IPS-18a (cell line): ENCODE data around the gene E4F1.

Experiments used
- H3K27ac ChIP-seq: one replicate; pipeline ENCODE4 v1.5.1; 2013; ENCODE audit warnings: low read length
- H3K27me3 ChIP-seq: one replicate; pipeline ENCODE4 v1.6.1; 2013; ENCODE audit warnings: mild to moderate bottlenecking, low read length; ENCODE audit not compliant: control insufficient read depth, insufficient read depth
- H3K36me3 ChIP-seq: one replicate; pipeline ENCODE4 v1.6.1; 2013; ENCODE audit warnings: low read depth, low read length; ENCODE audit not compliant: control insufficient read depth
- H3K4me1 ChIP-seq: one replicate; pipeline ENCODE4 v1.6.1; 2013; ENCODE audit warnings: low read depth, low read length; ENCODE audit not compliant: control insufficient read depth
- H3K4me3 ChIP-seq: one replicate; pipeline ENCODE4 v1.5.1; 2013; ENCODE audit warnings: low read length
- H3K9ac ChIP-seq: one replicate; pipeline ENCODE4 v1.6.1; 2013; ENCODE audit warnings: mild to moderate bottlenecking, low read length, moderate library complexity
- H3K9me3 ChIP-seq: one replicate; pipeline ENCODE4 v1.6.1; 2013; ENCODE audit warnings: low read depth, low read length; ENCODE audit not compliant: control insufficient read depth

The E4F1 gene

GRCh38 chr16:2276368-2277195 is 53.2 kb downstream of the E4F1 start:
- no peak overlapping the region for H3K4me3 ChIP-seq
- no peaks in the 10 kb centered on the region for H3K9me3 ChIP-seq
- H3K27me3 ChIP-seq, result no peaks in the 10 kb centered on the region
- no peak overlapping the region for H3K27ac ChIP-seq
- no peaks in the 10 kb centered on the region for H3K36me3 ChIP-seq
- no peaks in the 10 kb centered on the region for H3K4me1 ChIP-seq
- H3K9ac ChIP-seq, result no peak overlapping the region

DNA sequence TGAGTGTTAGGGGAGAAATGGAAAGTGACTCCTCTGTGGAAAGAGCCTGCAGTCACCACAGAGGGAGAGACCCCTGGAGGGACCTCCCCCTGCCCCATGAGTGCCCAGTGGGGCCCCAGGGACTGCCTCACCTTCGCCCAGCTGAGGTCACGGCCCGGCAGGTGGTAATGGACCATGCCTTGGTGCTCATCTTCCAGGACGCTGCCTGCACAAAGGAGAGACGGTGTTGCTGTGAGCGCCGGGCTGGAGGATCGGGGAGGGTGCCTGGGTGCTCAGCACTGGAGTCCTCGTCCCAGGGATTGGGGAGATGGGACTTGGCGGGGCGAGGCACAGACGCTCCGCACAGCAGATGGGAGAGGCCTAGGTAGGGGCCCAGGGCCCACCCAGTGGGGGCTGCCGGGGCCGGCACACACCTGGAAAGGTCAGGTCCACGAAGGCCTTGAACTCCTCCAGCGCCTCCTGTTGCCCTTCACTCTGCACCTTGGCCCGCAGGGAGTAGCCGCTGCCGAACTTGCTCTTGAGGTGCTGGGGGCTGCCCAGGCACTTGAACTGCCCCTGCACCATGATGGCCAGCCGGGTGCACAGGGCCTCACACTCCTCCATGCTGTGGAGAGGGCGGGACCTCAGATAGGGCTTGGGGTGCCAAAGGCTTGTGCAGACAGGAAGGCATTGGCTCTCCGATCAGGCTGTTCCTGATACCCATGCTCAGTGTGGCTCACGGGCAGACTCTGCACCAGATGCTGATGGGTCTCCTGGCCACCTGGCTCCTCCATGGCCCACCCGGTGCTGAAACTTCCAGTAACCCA is 54.3 kb downstream of the E4F1 start:
- Histone ChIP-seq H3K27ac (no peak overlapping the region), H3K4me1 (no peaks in the 10 kb centered on the region), H3K9me3 (no peaks in the 10 kb centered on the region), H3K4me3 (no peak overlapping the region), H3K9ac (no peak overlapping the region), H3K27me3 (no peaks in the 10 kb centered on the region), H3K36me3 (no peaks in the 10 kb centered on the region)

GRCh38 chr16:2278272-2278608 is 54.8 kb downstream of the E4F1 start:
- Histone ChIP-seq H3K4me1 (no peaks in the 10 kb centered on the region), H3K36me3 (no peaks in the 10 kb centered on the region), H3K27me3 (no peaks in the 10 kb centered on the region), H3K4me3 (no peak overlapping the region), H3K27ac (no peak overlapping the region), H3K9ac (no peak overlapping the region), H3K9me3 (no peaks in the 10 kb centered on the region)

DNA sequence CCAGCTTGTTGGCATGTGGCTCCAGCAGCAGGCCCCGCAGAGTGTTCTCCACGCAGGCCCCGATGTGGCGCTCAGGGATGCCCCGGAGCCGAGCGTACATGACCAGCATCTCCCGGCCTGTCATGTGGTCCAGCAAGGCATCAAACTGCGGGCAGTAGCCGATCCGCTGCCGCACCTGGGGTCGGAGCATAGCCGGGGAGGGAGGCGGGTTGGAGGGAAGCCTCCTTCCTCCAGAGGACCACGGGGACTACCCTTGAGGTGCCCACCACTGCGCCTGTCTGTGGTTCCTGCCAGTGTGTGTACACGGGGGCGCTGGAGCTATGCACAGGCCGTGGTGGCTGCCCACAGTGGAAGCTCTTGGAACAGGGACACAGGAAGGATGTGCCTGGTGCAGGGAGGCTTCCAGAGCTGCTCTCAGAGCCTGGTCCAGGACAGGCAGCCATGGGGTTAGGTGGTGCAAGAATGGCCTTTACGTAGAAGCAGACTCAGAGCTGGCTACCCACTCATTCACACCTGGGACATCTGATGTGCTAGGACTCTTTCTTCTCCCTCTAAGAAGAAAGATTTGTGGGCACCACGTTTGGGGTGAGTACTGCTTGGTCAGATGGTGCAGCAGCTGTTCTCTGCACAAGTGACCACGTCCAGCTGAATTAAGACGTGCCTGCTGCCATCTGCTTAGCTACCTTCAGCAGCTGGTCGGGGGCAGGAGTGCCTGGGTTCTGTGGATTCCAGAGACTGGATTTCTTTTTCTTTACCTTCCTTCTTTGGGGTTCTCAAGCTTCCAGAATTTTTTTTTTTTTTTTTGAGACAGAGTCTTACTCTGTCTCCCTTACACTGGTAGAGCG is 55.8 kb downstream of the E4F1 start:
- Histone ChIP-seq H3K27ac (no peak overlapping the region), H3K4me3 (no peak overlapping the region), H3K4me1 (no peaks in the 10 kb centered on the region), H3K36me3 (no peaks in the 10 kb centered on the region), H3K9me3 (no peaks in the 10 kb centered on the region), H3K9ac (no peak overlapping the region), H3K27me3 (no peaks in the 10 kb centered on the region)

DNA sequence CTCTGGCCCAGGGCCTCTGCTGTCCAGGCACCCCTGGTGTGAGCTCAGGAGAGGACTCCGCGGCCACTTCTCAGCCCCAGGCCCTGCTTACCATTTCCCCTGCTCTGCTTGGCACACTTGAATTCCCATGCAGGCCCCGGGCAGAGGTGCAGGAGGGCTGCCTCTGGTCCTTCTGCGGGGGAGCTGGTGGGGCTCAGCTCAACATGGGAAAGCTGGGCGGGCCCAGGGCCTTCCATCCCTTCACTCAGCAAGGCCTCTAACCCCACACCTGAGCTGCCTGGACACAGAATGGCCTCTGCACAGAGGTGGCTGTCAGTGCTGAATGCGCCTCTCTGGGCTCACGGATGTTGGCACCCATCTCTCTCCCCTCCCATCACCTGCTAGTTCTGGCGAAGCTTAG is 57.1 kb downstream of the E4F1 start:
- H3K4me1 ChIP-seq, result no peaks in the 10 kb centered on the region
- no peaks in the 10 kb centered on the region for H3K36me3 ChIP-seq
- no peaks in the 10 kb centered on the region for H3K9me3 ChIP-seq
- no peak overlapping the region for H3K27ac ChIP-seq
- no peak overlapping the region for H3K4me3 ChIP-seq
- H3K9ac ChIP-seq, result no peak overlapping the region
- no peaks in the 10 kb centered on the region for H3K27me3 ChIP-seq

- H3K9me3 ChIP-seq, result no peaks in the 10 kb centered on the region
- no peak overlapping the region for H3K4me3 ChIP-seq
- no peaks in the 10 kb centered on the region for H3K27me3 ChIP-seq
- H3K27ac ChIP-seq, result no peak overlapping the region
- H3K36me3 ChIP-seq, result no peaks in the 10 kb centered on the region
- H3K4me1 ChIP-seq, result no peaks in the 10 kb centered on the region
- H3K9ac ChIP-seq, result no peak overlapping the region
These were observed 57.7 kb downstream of the E4F1 start for GRCh38 chr16:2280981-2281542.

- H3K9me3 ChIP-seq, result no peaks in the 10 kb centered on the region
These were observed 58.9 kb downstream of the E4F1 start for GRCh38 chr16:2282262-2282661.

GRCh38 chr16:2282866-2283555 is 59.6 kb downstream of the E4F1 start:
- Histone ChIP-seq H3K27ac (no peak overlapping the region), H3K9me3 (no peaks in the 10 kb centered on the region), H3K4me3 (no peak overlapping the region), H3K27me3 (no peaks in the 10 kb centered on the region), H3K9ac (no peak overlapping the region), H3K36me3 (no peaks in the 10 kb centered on the region), H3K4me1 (no peaks in the 10 kb centered on the region)

More at GRCh38 chr16:2282262-2282661, 58.9 kb downstream of the E4F1 start:
- Histone ChIP-seq H3K4me3 (no peak overlapping the region), H3K27me3 (no peaks in the 10 kb centered on the region), H3K9ac (no peak overlapping the region), H3K36me3 (no peaks in the 10 kb centered on the region), H3K4me1 (no peaks in the 10 kb centered on the region), H3K27ac (no peak overlapping the region)

- H3K27ac ChIP-seq, result no peak overlapping the region
- H3K9ac ChIP-seq, result no peak overlapping the region
- H3K27me3 ChIP-seq, result no peaks in the 10 kb centered on the region
- H3K36me3 ChIP-seq, result no peaks in the 10 kb centered on the region
- H3K9me3 ChIP-seq, result no peaks in the 10 kb centered on the region
- no peak overlapping the region for H3K4me3 ChIP-seq
- no peaks in the 10 kb centered on the region for H3K4me1 ChIP-seq
These were observed 60.8 kb downstream of the E4F1 start for GRCh38 chr16:2284001-2284770.

- Histone ChIP-seq H3K4me3 (no peak overlapping the region), H3K27me3 (no peaks in the 10 kb centered on the region), H3K36me3 (no peaks in the 10 kb centered on the region)
These were observed 61.6 kb downstream of the E4F1 start for GRCh38 chr16:2284797-2285576.

More at GRCh38 chr16:2284797-2285576, 61.6 kb downstream of the E4F1 start:
- Histone ChIP-seq H3K27ac (no peak overlapping the region), H3K9me3 (no peaks in the 10 kb centered on the region), H3K9ac (no peak overlapping the region), H3K4me1 (no peaks in the 10 kb centered on the region)
